K562 (cell line): ENCODE data around the gene TOMM6. TPM values are rescaled to one million over a fixed set of nuclear protein-coding genes. Genes with fewer than 3 reads are reported as not detected.

ENCODE experiments used
- BRD4 ChIP-seq: fragments of 200-600 bp; sonication (generic); IDR thresholded peaks from 2 replicates; pipeline ENCODE4 v1.6.1; 2017; ENCODE audit warnings: inconsistent platforms
- CREB1 ChIP-seq, 2 experiments: sonication (generic) in 1 of 2; formaldehyde crosslinking in 1 of 2; IDR thresholded peaks; 2 replicates each; pipeline versions ENCODE4 v1.6.1 to v1.8.0; 2012 to 2022; ENCODE audit warnings: inconsistent platforms in 1 of 2, mild to moderate bottlenecking in 1 of 2, missing genetic modification reagents in 1 of 2, moderate library complexity in 1 of 2
- CTCFL ChIP-seq: IDR thresholded peaks from 2 replicates; pipeline ENCODE4 v1.6.1; 2011; ENCODE audit warnings: borderline replicate concordance, low read depth, mild to moderate bottlenecking, moderate library complexity, low read length; ENCODE audit not compliant: insufficient read depth, poor library complexity, severe bottlenecking
- HEY1 ChIP-seq: fragments of 250-450 bp; sonication (Bioruptor Pico); IDR thresholded peaks from 2 replicates; pipeline ENCODE4 v1.5.0; 2020; ENCODE audit warnings: mild to moderate bottlenecking, moderate library complexity, borderline replicate concordance
- NFRKB ChIP-seq: fragments of 450-650 bp; IDR thresholded peaks from 2 replicates; pipeline ENCODE4 v1.6.1; 2016; ENCODE audit warnings: low read depth
- SMARCB1 ChIP-seq: IDR thresholded peaks from 2 replicates; pipeline ENCODE4 v1.6.1; 2011; ENCODE audit warnings: improper control_type of control experiment, low read depth; ENCODE audit not compliant: insufficient read length
- ZBED1 ChIP-seq: IDR thresholded peaks from 2 replicates; pipeline ENCODE4 v1.6.1; 2014
- ZBTB9 ChIP-seq: fragments of 450-650 bp; formaldehyde crosslinking; IDR thresholded peaks from 2 replicates; pipeline ENCODE4 v1.4.0; 2020; ENCODE audit warnings: mild to moderate bottlenecking, moderate library complexity
- ZNF407 ChIP-seq: fragments of 450-650 bp; IDR thresholded peaks from 2 replicates; pipeline ENCODE4 v1.6.1; 2016; ENCODE audit warnings: low read depth
- polyA plus RNA-seq, 8 experiments: library from polyadenylated mRNA; depleted of rRNA in 4 of 8; stranded (reverse) in 5 of 8; unstranded in 3 of 8; fragments of >200 nt; fragmentation: Nextera tagmentation in 2 of 8; fragmentation: Illumina TruSeq in 1 of 8; extraction: Ambion mirVana in 2 of 8; extraction: Trizol in 1 of 8; gene quantifications; 2 replicates each; pipeline versions ENCODE4 v1.2.1 to v1.2.3, GENCODE V29; 2011 to 2014; ENCODE audit warnings: inconsistent platforms in 1 of 8, missing spikeins in 1 of 8
- total RNA-seq, 7 experiments: library from RNA; depleted of rRNA in 6 of 7; stranded (reverse); fragments of >200 nt in 6 of 7; fragmentation: Illumina TruSeq in 2 of 7; extraction: Trizol in 2 of 7; gene quantifications; 2 replicates each; pipeline versions ENCODE4 v1.2.1 to v1.2.3, GENCODE V29; 2011 to 2021; ENCODE audit warnings: low replicate concordance in 1 of 7

TOMM6 gene
- total and polyA plus RNA-seq, 9 of the 15 experiments (the other 6 are each of a cell fraction or from before 2014, with no cell fraction given) = 380 to 2,097 (median 1,065) TPM

- TF ChIP-seq ZBTB9 (CRISPR knock-in tag) (peak; percentile 74; the same call in 1 of the 2 replicates), BRD4 (peak; percentile 91), HEY1 (CRISPR knock-in tag) (peak; percentile 71; the same call in 1 of the 2 replicates), NFRKB (peak; percentile 99), SMARCB1 (no peak), ZBED1 (peak; percentile 89), CTCFL (peak; percentile 99), ZNF407 (peak; percentile 54; the same call in 1 of the 2 replicates), CREB1 (IDR thresholded peaks at IDR 0.05) (peak; percentile 97), CREB1 (CRISPR knock-in tag; IDR thresholded peaks at IDR 0.05) (peak; percentile 99)
Measured at GRCh38 chr6:41787219-41787917, at the start of gene TOMM6 (continued).
